ENCODE measurements around the gene SBF2. TPM values are rescaled to one million over a fixed set of nuclear protein-coding genes. Genes with fewer than 3 reads are reported as not detected.
A peak's percentile ranks its signal among the peaks of the same experiment; 100 is the strongest.

SBF2 gene
- total RNA-seq, 4 donors from 2014 or later = 20.6 to 48.6 (median 26.0) TPM

- Histone ChIP-seq H3K4me3 (no peak overlapping the region), H3K27me3 (no peaks in the 10 kb centered on the region), H3K4me1 (peaks cover 8 to 61% (median 38%) of the 10 kb centered on the region in 3 donors), H3K36me3 (peaks cover 0 to 10% (median 0%) of the 10 kb centered on the region in 3 donors), H3K9me3 (no peaks in the 10 kb centered on the region), H3K27ac (peak overlapping the region in 1 of 4 donors; percentile 14)
- 95% methylated on average over 5 of the region's 9 CpGs; no CpG with 5 or more reads in 1 of the 2 donors for WGBS, 2 donors
- TF ChIP-seq POLR2A (IDR thresholded peaks at IDR 0.05) (no peak), CTCF (IDR thresholded peaks at IDR 0.05) (no peak)
- intact Hi-C loops (cut with DNase I) = no loop called here
- no peak for DNase-seq
Observed at GRCh38 chr11:10287766-10288715, 6.0 kb downstream of the SBF2 start.

GRCh38 chr11:10287140-10287539 is 6.9 kb downstream of the SBF2 start:
- H3K9me3 ChIP-seq = no peaks in the 10 kb centered on the region
- no peak overlapping the region for H3K4me3 ChIP-seq
- intact Hi-C loops (cut with DNase I) = no loop called here
- TF ChIP-seq CTCF (IDR thresholded peaks at IDR 0.05) (no peak), POLR2A (IDR thresholded peaks at IDR 0.05) (no peak)
- peaks cover 2 to 52% (median 29%) of the 10 kb centered on the region in 3 donors for H3K4me1 ChIP-seq
- H3K27me3 ChIP-seq = no peaks in the 10 kb centered on the region
- H3K27ac ChIP-seq = no peak overlapping the region
- no peak for DNase-seq
- peaks cover 0 to 10% (median 0%) of the 10 kb centered on the region in 3 donors for H3K36me3 ChIP-seq
- 72 to 75% methylated on average over 3 of the region's 3 CpGs for WGBS, 2 donors

GRCh38 chr11:10285148-10285802 is 8.7 kb downstream of the SBF2 start:
- TF ChIP-seq CTCF (IDR thresholded peaks at IDR 0.05) (no peak), POLR2A (IDR thresholded peaks at IDR 0.05) (no peak)
- Histone ChIP-seq H3K27me3 (no peaks in the 10 kb centered on the region), H3K27ac (no peak overlapping the region), H3K9me3 (no peaks in the 10 kb centered on the region), H3K4me1 (peaks cover 0 to 33% (median 20%) of the 10 kb centered on the region in 3 donors), H3K4me3 (no peak overlapping the region), H3K36me3 (peaks cover 0 to 10% (median 0%) of the 10 kb centered on the region in 3 donors)
- DNase-seq = no peak
- 78 to 92% methylated on average over 4 of the region's 4 CpGs for WGBS, 2 donors
- intact Hi-C loops (cut with DNase I) = no loop called here

GRCh38 chr11:10283991-10284390 is 10.0 kb downstream of the SBF2 start:
- H3K27ac ChIP-seq = no peak overlapping the region
- no peaks in the 10 kb centered on the region for H3K9me3 ChIP-seq
- no peak overlapping the region for H3K4me3 ChIP-seq
- TF ChIP-seq POLR2A (IDR thresholded peaks at IDR 0.05) (no peak), CTCF (IDR thresholded peaks at IDR 0.05) (no peak)
- 71 to 77% methylated on average over 1 of the region's 1 CpG for WGBS, 2 donors
- no peaks in the 10 kb centered on the region for H3K27me3 ChIP-seq
- H3K4me1 ChIP-seq = peaks cover 0 to 20% (median 15%) of the 10 kb centered on the region in 3 donors
- peaks cover 0 to 10% (median 0%) of the 10 kb centered on the region in 3 donors for H3K36me3 ChIP-seq
- no peak for DNase-seq
- intact Hi-C loops (cut with DNase I) = no loop called here

GRCh38 chr11:10282117-10282516 is 11.9 kb downstream of the SBF2 start:
- Histone ChIP-seq H3K27ac (no peak overlapping the region), H3K27me3 (no peaks in the 10 kb centered on the region), H3K4me1 (peaks cover 0 to 18% (median 10%) of the 10 kb centered on the region in 3 donors), H3K36me3 (no peaks in the 10 kb centered on the region), H3K4me3 (no peak overlapping the region), H3K9me3 (no peaks in the 10 kb centered on the region)
- TF ChIP-seq POLR2A (IDR thresholded peaks at IDR 0.05) (no peak), CTCF (IDR thresholded peaks at IDR 0.05) (no peak)
- no peak for DNase-seq
- intact Hi-C loops (cut with DNase I) = no loop called here

Measured in esophagus squamous epithelium (tissue), 5 donors.